Right lung (tissue), 5 donors: ENCODE results near the gene INTS15. TPM values are rescaled to one million over a fixed set of nuclear protein-coding genes. Genes with fewer than 3 reads are reported as not detected.

Experiments used
- DNase-seq, 2 donors: peaks; one replicate each; pipeline ENCODE4 v3.0.0-alpha.2; 2013
- polyA plus RNA-seq, 5 donors: library from polyadenylated mRNA; unstranded; fragments of 120-200 nt; gene quantifications; one replicate each; pipeline versions ENCODE4 v1.2.1 to v1.2.3, GENCODE V29; 2013; ENCODE audit warnings: inconsistent platforms in 1 of 5, low replicate concordance in 1 of 5; ENCODE audit not compliant: insufficient read length in 5 of 5, insufficient read depth in 1 of 5

INTS15 gene
- polyA plus RNA-seq, 5 donors: 28.8 to 48.1 (median 43.1) TPM

DNA sequence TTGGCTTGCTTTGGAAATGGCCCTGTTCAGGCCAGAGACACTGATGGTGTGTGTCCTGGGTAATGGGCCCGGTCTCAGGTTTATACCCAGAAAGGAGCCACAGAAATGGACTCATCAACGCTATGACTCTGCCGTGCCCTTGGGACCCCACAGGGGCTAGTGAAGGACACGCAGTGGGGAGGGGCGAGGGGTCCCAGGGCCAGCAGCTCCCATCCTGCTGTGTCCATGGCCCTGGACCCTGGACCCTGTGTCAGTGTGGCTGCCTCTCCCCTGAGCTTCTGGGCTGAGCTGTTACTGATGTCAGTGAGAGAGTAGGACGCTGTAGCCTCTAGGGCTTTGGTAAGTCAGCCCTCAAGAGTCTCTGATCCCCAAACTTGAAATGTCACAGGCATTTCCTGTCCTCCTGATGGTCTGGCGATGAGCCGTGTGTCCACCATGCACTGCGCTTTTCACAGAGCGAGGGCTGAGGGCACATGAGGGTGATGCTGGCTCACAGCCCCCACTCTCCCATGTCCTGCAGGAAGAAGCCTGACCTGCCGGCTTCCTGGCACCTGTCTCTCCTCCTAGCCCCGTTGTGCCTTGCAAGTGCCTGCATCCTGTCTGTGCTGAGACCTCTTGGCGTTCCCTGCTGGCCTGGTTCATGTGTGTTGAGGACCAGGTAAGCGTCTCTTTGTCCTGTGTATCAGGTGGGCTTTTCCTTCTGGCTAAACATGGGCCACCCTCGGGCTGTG, 51.6 kb downstream of the INTS15 start:
- no peak for DNase-seq

DNA sequence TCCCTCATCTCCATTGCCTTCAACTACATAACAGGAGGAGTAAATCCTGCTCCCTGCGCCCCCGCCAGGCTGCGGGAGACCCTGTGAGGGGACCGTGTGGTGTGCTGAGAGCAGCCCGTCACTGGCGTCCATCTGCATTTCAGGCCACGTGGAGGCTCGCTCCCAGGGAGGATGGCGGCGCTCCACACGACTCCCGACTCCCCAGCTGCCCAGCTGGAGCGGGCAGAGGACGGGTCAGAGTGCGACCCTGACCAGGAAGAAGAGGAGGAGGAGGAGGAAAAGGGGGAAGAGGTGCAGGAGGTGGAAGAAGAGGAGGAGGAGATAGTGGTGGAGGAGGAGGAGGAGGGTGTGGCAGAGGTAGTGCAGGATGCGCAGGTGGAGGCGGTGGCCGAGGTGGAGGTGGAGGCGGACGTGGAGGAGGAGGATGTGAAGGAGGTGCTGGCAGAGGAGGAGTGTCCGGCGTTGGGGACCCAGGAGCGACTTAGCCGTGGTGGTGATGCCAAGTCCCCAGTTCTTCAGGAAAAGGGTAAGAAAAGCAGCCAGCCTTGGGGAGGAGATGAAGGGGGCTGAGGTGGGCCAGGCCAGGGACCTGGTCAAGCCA, 52.5 kb downstream of the INTS15 start:
- DNase-seq: no peak

DNA sequence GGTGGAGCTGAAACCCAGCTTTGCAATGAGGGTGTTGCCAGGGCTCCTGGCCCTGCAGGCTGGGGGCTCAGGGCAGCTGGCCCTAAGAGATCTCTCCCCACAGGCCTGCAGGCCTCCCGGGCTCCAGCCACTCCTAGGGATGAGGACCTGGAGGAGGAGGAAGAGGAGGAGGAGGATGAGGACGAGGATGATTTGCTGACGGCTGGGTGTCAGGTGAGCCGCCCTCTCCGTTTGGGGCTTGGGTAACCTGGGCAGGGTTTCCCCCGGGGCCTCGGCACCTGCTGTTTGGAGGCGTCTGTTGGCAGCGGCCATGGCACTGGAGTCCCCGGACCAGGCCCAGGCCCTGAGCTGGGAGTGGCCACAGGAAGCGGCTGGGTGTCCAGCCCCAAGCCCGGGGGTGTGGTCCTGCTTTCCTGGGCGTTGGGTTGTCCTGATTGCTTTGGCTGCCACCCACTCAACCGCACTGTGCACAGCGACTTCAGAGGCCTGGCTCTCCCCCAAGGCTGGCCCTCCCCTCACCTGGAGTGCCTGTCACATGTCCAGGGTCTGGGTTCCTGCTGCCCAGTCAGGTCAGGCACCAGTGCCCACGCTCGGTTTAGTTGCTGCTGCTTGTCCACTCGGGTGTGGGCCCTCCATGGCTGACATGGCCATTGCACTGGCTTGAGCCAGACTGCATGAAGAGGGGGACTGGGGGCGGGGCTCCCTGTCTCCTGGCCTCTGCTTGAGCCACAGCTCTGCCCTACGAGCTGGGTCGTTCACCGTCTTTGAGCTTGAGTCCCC, 53.2 kb downstream of the INTS15 start:
- no peak for DNase-seq

GRCh38 chr7:6643915-6644625, 54.2 kb downstream of the INTS15 start:
- DNase-seq: no peak

GRCh38 chr7:6644728-6645127, 54.9 kb downstream of the INTS15 start:
- DNase-seq: no peak

- DNase-seq: no peak
Measured at GRCh38 chr7:6646465-6646864, 56.6 kb downstream of the INTS15 start.

DNA sequence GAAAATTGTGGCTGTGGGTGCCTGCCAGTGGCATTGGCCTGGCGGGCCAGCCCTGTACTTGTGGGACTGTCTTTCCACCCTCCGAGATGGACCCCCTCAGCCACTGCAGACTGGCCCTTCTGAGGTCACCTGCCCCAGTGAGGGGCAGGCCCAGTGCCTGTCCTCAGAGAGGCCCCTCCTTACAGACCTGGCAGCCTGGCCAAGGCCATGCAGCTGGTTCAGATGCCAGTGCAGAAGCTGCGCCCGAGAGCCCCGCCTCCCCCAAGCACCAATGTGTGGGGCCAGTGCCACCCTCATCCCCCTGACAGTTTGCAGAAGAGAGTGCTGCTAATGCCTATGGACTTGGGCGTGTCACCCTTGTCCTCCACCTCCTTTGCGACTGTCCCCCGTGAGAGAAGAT, 57.3 kb downstream of the INTS15 start:
- no peak for DNase-seq

GRCh38 chr7:6647541-6647940, 57.7 kb downstream of the INTS15 start:
- no peak for DNase-seq

- no peak for DNase-seq
Measured at GRCh38 chr7:6648066-6648814, 58.4 kb downstream of the INTS15 start.

- no peak for DNase-seq
Measured at GRCh38 chr7:6648815-6649104, 58.9 kb downstream of the INTS15 start.

GRCh38 chr7:6649241-6649961, 59.6 kb downstream of the INTS15 start:
- DNase-seq: no peak

GRCh38 chr7:6650086-6650485, 60.3 kb downstream of the INTS15 start:
- DNase-seq: no peak

- no peak for DNase-seq
Measured at GRCh38 chr7:6650521-6651011, 60.7 kb downstream of the INTS15 start.

GRCh38 chr7:6651851-6652445, 62.1 kb downstream of the INTS15 start:
- no peak for DNase-seq

DNA sequence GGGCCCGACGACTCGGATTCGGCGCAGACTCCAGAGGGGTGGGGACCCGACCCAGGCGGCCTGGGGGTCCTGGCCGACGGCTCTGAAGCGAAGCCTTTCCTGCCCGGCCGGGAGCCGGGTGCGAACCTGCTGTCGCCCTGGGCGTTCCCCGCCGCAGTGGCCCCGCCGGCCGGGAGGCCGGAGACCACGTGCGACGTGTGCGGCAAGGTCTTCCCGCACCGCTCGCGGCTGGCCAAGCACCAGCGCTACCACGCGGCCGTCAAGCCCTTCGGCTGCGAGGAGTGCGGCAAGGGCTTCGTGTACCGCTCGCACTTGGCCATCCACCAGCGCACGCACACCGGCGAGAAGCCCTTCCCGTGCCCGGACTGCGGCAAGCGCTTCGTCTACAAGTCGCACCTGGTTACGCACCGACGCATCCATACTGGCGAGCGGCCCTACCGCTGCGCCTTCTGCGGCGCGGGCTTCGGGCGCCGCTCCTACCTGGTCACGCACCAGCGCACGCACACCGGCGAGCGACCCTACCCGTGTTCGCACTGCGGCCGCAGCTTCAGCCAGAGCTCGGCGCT, 62.7 kb downstream of the INTS15 start:
- DNase-seq: no peak

- no peak for DNase-seq
Measured at GRCh38 chr7:6653071-6654003, 63.5 kb downstream of the INTS15 start.

GRCh38 chr7:6654113-6654841, 64.5 kb downstream of the INTS15 start:
- no peak for DNase-seq
